GM12801 (cell line): ENCODE data around the gene PRDM16.

Experiments
- TF ChIP-seq, protein P1 (sequence below): IDR thresholded peaks from one replicate; pipeline ENCODE4 v1.5.1; 2011; ENCODE audit warnings: control low read depth; ENCODE audit not compliant: insufficient read length; ENCODE audit errors: extremely low read depth

PRDM16 gene

DNA sequence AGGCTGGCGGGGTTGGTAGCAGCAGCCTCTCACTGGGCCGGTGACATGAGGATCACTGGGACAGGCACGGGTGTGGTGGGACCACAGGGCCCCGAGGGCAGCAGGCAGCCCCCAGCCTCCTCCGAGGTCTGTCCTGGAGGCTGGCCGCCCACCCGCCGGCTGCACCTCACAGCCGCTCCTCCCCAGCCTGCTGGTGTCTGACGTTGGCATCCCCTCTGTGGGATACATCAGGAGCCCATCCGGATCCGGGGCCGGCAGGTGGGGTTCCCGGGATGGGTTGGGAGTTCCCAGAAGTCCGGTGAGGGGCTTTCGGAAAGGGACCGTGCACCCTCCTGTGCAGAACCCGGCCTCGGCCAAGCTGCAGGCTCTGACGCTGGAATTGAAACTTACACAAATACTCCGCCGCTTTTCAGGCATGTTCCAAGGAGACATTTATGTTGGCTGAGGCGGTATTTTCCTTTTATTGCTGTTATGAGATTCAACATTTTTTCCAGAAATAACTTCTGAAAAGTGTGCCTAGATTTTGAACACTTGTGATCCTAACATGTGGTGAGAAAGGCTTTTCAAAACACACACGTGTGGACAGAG lies 243.4 kb downstream of the PRDM16 start:
- TF ChIP-seq, protein P1, sequence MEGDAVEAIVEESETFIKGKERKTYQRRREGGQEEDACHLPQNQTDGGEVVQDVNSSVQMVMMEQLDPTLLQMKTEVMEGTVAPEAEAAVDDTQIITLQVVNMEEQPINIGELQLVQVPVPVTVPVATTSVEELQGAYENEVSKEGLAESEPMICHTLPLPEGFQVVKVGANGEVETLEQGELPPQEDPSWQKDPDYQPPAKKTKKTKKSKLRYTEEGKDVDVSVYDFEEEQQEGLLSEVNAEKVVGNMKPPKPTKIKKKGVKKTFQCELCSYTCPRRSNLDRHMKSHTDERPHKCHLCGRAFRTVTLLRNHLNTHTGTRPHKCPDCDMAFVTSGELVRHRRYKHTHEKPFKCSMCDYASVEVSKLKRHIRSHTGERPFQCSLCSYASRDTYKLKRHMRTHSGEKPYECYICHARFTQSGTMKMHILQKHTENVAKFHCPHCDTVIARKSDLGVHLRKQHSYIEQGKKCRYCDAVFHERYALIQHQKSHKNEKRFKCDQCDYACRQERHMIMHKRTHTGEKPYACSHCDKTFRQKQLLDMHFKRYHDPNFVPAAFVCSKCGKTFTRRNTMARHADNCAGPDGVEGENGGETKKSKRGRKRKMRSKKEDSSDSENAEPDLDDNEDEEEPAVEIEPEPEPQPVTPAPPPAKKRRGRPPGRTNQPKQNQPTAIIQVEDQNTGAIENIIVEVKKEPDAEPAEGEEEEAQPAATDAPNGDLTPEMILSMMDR = no peak

DNA sequence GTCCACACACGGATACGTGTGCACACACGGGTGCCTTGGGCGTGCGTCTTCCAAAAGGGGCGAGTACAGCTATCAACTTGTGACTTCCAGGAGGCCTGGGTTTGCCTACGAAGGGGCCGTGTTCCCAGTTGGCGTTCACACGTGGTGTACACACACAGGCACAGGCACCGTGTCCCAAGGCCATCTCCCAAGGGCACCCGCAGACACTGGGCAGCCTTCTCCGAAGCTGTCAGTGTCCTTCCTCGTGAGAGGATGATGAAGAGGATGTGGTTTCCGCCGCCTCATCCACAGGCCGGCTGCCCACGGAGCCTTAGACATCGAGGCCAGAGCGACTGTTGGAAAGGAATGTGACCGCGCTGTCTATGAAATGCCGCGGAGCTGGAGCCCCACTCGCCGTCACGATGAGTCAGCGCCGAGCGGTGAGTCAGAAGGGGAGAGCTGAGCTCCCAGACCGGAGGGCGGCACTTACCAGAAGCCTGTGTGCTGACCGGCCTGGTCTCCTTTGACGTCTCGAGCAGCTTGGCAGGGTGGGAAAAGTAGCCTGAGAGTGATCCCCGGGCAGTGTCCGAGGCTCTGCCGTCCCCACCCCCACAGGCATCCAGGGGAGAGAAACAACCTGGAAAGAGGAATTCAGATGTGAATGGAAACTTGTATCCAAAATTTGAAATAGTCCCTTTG lies 244.0 kb downstream of the PRDM16 start:
- TF ChIP-seq, protein P1 = no peak

DNA sequence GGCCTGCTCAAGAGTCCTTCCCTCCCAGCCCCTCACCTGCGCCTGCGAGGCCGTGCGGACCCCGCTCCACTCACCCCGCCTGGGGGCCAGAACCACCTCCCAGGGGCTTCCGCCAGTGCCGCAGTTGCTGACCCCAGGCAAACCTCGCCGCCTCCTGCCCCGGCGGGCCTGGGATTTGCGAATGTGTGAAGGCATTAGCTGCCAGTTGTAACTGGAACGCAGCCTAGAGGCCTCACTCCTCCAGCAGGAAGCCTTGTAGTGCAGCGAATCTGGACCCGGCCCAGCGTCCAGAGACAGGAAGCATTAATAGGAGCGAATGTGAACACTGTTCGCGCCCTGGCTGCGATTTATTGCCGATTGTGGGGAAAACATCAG lies 244.6 kb downstream of the PRDM16 start:
- TF ChIP-seq, protein P1 = no peak

DNA sequence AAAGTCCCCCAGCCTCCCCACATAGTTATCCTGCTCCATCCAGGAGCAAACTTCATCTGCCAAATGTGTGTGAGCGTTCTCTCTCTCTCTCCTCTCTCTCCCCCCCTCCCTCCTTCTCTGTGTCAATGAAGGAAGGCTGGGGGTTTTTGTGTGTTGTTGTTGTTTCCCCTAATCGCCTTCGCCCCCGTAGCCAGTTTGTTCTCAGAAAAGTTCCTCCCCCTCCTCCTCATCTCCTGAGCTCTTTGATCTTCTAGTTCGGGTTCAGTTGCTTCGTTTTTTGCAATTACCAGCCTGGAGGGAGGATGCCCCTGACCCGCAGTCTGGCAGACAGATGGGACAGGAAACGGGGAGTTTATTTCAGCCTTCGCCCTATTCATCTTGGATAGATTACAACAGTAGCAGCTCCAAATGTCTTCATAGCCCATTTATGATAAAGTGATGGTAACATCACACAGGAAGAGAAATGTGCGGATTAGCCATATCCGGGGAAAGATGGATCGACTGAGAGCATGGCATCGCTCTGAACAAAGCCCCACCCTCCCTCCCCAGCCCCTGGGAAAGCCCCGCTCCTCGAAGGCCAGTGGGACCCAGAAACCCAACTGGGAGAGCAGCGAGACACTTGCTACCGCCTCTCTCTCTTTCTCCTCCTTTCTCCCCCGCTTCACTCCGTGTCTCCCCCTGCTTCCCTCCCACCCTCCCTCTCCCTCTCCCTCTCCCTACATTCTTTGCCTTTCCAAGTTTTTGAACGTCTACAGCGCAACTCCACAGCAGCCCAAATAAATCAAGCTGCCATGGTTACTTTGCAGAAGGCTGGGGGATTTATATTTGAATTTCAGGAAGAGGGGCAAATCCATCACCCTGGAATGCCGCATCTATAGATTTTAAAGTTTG lies 245.7 kb downstream of the PRDM16 start:
- TF ChIP-seq, protein P1 = no peak

DNA sequence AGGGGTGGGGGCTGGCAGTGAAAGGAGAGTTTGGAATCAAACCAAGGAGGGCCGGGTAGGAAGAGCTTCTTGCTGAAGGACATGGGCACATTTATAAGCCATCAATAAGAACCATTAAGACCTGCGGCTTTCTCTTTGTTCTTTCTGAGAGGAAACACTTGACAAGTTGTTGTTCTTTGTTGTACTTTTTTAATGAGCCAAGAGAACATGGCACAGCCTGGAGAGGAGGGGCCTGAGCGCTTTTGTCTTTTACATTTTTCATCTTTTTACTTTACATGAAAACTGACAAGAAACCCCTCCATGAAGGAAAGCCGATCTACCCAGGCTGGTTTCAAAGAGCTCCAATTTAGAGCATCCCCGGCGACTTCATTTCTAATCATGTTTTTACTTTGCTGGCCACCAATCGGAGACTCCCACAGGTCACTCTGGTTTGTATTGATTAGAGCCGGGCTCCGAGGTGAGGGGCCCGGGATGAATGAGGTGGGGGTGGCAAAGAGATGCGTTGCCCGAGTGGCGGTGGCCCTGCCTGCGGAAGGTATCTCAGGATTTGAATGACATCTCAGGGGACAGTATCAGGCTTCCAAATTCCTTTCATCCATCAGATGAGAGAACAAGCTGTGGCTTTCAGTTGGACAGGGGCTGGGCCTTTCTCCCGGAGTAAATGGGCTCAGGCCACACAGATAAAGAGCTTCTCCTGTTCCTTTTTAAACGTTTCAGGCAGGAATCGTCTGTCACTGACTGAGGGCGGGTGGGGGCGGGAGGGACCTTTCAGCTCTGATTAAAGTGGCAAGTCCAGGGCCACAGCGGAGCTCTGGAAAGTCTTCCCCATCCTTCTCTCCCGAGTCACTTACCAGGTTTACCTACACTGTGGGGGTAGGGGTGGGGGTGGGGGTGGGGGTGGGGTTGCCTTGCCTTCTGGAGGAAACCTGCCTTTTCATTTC lies 246.7 kb downstream of the PRDM16 start:
- TF ChIP-seq, protein P1 = no peak

DNA sequence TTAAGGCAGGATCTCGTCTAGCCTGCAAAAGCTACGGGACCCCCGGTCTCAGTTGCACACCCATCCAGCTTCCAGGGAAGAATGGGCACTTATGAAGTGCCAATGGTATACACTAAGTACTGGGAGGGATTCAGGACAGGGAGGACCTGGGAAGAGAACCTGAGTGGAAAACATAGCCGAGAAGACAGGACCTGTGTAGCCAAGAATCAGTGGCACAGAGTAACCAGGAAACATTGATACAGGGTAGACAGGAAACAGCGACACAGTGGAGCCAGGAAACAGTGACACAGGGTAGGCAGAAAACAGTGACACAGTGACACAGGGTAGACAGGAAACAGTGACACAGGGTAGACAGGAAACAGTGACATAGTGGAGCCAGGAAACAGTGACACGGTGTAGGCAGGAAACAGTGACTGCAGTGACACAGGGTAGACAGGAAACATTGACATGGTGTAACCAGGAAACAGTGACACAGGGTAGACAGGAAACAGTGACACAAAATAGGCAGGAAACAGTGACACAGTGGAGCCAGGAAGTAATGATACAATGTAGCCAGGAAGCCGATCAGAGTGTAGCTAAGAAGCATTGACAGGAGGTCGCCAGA lies 247.4 kb downstream of the PRDM16 start:
- TF ChIP-seq, protein P1 = no peak
